GM19035 (cell line): Measurements from ENCODE around the gene RIPK3.

Source experiments
- ATAC-seq: cut with Tn5 transposase; IDR thresholded peaks from one replicate; pipeline ENCODE4 v1.9.1; 2021; ENCODE audit not compliant: unreplicated experiment

RIPK3 gene

DNA sequence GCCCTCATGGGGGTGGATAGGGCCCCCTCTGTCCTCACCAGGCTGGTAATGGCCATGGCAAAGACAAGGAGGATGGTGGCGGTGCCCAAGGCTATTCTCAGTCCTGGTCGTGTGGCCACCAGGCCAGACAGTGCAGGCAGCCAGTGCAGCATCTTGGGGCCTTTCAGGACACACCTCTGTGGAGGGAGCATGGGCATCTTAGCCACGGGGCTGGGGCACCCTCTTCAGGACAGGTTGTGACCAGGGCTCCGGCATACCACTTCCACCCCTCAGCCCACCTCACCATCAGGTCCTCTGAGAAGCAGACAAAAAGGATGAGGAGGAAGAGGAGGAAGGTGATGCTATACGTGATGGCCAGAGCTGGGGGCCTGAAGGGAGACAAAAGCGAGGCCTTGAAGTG is 15.8 kb downstream of the RIPK3 start:
- no peak for ATAC-seq

DNA sequence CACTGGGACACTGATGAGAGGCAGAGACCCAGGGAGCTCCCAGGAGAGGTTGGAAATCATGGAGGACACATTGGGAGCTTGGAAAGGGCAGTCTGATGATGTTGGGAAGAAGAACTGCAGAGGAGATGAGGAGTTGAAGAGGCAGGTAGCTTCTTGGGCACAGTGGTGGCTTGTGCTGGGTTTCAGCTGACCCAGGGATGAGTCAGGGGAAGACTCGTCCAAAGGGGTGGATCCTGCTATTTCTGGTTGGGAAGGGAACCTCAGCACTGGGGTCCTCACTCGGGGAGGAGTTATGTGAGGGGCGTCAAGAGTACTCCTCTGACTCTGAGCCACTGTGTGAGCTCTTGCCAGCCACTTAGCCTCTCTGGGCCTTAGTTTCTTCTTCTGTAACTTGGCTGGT is 16.4 kb downstream of the RIPK3 start:
- ATAC-seq, result no peak

DNA sequence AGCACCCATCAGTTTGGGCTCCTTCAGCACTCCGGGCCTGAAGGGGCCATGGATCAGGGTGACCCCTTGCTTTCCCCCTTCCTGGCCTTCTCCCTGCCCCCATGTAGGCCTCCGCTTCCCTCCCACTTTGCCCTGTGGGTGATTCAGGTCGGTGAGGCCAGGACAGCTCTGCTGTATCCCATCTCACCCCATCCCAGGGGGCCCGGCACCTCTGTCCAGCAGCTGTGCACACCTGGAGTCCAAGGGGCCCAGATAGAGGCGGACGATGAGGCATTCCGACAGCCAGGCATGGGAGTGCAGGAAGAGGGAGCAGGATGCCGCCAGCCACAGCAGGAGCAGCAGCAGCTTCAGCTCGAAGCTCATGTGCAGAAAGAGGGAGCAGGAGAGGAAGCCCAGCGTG is 17.1 kb downstream of the RIPK3 start:
- ATAC-seq, result no peak

DNA sequence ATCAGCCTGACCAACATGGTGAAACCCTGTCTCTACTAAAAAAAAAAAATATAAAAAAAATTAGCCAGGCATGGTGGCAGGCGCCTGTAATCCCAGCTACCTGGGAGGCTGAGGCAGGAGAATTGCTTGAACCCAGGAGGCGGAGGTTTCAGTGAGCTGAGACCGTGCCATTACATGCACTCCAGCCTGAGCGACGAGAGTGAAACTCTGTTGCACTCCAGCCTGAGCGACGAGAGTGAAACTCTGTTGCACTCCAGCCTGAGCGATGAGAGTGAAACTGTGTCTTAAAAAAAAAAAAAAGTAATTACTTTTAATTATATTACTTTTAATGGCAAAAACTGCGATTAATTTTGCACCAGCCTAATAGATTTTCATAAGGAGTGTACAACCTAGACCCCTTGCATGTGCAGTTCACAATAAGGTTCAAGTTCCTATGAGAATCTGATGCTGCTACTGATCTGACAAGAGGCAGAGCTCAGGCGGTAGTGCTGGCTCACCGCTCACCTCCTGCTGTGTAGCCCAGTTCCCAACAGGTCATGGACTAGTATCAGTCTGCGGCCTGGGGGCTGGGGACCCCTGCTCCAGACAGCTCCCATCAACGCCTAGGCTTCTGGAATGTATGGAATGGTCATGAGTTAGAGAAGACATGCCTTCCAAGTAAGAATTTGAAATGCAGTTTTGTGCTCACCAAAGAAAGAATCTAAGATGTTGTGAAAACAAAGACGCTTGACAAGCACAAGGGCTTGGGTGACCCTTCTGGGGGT is 18.4 kb downstream of the RIPK3 start:
- ATAC-seq, result no peak

DNA sequence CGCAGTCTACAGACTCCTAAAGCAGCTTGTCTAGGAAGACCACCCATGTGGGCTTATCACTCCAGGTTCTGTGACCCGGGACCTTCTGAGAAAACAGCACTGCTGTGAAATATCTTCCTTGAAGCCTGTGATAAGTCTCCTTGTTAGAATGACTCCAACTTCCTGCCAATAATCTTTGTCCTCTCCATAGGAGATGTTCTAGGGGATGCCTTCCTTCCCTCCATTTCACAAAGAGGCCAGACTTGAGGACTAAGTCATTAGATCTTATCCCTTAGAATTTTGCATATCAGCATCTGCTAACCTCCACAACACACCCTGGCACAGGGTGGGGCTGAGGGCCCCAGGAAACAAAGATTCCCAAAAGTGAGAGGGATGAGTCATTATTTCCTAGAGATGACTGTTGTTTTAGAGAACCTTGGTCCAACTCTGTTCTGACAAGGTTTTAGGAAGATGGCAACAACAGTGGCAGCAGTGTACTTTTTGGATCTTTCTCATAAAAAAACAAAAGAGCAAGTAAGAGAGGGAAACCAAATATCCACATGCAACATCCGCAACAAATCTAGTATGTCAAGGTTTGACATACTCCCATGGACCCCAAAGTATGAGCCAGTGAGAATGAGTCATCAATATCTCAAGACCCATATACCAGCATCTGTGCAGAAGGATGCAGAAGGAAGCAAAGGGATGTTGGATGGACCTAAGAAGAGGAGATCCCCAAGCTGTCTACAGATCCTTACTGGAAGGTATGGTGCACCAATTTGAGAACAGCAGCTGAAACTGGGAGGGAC is 22.5 kb downstream of the RIPK3 start:
- no peak for ATAC-seq

DNA sequence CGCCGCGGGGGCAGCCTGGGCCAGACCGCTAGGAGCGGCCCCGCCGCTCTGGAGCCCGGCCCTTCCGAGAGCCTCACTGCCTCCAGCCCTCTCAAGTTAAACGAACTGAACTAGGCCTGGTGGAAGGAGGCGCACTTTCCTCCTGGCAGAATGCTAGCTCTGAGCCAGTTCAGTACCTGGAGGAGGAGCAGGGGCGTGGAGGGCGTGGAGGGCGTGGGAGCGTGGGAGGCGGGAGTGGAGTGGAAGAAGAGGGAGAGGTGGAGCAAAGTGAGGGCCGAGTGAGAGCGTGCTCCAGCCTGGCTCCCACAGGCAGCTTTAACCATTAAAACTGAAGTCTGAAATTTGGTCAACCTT is 23.2 kb downstream of the RIPK3 start:
- ATAC-seq, result no peak

DNA sequence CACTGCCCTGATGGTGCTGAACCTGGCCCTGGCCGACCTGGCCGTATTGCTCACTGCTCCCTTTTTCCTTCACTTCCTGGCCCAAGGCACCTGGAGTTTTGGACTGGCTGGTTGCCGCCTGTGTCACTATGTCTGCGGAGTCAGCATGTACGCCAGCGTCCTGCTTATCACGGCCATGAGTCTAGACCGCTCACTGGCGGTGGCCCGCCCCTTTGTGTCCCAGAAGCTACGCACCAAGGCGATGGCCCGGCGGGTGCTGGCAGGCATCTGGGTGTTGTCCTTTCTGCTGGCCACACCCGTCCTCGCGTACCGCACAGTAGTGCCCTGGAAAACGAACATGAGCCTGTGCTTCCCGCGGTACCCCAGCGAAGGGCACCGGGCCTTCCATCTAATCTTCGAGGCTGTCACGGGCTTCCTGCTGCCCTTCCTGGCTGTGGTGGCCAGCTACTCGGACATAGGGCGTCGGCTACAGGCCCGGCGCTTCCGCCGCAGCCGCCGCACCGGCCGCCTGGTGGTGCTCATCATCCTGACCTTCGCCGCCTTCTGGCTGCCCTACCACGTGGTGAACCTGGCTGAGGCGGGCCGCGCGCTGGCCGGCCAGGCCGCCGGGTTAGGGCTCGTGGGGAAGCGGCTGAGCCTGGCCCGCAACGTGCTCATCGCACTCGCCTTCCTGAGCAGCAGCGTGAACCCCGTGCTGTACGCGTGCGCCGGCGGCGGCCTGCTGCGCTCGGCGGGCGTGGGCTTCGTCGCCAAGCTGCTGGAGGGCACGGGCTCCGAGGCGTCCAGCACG is 23.8 kb downstream of the RIPK3 start:
- ATAC-seq, result no peak

DNA sequence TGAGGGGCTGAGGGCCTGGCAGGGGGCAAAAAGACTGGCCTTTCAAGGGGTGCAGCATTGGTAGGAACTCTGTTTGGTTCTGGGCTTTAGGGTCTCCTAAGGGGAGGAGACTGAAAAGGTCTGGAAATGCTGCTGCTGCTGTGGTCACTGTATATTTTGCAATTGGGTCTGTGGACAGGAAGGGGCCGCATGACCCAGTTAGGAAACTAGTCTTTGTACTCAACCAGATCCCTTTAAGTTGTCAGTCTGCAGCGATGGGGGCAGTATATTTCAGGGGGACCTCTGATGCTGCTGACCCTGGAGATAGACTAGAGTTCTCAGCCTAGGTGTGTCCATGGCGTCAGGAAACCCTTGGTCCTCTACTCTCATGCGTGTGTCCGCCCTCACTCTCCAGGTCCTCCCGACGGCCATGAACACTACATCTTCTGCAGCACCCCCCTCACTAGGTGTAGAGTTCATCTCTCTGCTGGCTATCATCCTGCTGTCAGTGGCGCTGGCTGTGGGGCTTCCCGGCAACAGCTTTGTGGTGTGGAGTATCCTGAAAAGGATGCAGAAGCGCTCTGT is 24.5 kb downstream of the RIPK3 start:
- no peak for ATAC-seq

DNA sequence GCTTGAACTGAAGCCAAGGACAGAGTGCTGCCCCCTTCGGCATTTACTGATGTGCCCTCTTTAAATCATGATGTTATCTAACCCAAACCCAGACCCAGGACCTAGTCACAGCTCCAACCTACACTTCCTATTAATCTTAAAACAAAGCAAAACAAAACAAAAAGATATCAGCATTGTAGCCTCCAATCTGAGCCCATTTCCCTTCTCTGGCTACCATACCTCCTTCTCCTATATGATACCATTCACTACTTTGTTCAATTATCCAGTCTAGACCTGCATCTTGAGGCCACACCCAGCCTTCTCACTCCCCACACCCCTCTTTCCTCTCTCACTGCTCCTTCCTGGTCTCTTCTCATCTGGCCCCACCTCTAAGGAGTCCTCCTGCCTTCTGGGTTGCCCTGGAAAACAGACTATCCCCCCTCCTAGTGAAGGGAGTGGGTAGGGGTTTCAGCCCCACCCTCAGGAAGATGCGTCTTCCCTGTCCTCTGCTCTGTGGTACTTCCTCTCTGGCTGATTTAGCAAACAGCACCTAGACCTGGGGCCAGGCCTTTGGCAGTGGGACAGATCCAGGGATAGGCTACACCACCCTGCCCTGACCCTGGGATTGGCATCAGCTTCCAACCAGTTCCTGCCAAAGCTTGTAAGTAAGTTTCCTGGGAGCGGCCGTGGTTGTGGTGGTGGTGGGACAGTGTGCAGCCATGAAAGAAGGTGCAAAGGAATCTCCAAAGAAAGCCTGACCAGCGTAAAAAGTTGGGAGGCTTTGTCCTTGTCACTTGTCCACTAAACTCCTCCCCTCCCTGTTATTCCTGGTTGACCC is 25.2 kb downstream of the RIPK3 start:
- ATAC-seq, result no peak

DNA sequence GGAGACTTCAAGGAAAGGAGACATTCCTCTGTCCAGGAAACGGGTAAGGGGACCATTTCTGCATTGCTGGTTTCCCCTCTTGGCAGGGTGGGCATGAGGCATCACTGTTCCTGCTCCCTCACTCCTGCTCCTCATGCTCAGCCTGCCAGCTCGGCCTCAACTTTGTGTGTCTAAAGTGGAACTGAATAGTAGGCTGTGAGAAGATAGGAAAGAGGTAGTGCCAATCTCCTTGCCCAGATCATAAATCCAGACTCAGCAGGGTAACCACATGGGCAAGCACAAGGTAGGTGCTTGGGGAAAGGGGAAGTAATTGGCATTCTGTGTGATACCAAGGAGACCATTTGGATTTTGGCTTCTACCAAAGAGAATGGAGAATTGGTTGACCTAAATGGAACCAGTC is 25.9 kb downstream of the RIPK3 start:
- ATAC-seq, result no peak

DNA sequence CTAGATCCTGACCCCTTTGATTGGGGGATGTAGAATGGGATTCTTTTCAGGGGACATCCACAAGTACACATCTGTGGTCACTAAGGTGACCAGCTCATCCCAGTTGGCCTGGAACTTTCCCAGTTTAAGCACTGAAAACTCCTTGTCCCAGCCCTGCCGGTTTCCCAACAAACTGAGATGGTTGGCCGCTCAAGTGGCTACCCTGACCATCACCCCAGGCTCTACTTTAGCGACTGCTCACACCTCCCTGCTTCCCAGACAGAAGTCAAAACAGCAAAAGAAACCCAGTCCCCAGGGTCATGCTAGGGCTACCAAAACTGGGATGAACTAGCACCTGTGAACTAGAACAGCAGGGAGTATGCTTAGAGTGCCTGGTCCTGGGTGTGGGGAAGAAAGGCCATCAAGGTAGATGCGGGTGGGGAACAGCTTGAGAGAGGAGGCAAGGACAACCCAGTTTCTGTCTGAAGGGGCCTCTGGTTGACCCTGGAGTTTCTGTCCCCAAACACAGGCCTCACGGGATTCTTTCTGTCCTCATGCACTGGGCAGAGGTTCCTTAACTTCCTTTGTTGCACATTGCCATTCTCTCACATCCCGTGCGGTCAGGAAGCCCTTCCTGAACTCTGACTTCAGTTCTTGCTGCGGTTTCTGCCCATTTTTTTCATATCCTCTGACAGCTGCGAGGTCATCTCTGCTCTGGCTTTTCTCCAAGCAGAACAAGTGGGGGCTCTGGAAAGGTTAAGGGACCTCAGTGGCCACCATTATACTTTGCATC is 26.9 kb downstream of the RIPK3 start:
- ATAC-seq, result no peak

DNA sequence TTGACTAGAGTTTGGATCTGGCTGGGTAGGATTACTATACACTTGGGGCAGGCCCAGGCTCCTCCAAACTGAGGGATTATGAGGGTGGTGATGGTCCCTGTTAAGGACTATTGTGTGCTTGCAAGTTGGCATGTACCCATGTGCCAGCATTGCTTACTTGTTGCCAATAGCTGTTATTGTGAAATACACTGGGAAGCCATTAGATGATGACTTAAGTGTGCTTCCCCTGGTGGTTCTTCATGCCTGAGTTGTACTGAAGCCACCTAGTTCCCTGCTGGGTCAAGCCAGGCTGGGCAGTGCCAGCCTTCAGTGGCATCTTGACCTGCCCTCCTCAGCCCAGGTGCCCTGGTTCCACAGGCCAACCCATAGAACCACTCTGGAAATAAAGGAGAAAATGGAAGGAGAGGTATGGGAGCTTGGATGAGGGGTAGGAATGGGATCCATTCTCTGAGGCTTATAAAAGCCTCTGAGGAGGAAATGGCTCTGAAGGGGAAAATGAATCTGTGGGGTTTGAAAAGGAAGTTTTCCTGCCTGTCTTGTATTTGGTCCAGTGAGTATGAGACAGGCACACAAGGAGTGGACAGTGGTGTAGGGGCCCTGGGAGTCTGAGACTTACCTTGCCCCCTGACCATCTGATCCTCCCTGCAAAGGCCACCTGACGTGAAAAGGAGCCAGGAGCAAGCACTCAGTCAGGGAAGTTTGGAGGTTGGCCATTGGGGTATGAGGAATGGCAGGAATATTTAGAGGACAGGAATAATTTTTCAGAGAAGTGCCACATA is 27.8 kb downstream of the RIPK3 start:
- no peak for ATAC-seq

DNA sequence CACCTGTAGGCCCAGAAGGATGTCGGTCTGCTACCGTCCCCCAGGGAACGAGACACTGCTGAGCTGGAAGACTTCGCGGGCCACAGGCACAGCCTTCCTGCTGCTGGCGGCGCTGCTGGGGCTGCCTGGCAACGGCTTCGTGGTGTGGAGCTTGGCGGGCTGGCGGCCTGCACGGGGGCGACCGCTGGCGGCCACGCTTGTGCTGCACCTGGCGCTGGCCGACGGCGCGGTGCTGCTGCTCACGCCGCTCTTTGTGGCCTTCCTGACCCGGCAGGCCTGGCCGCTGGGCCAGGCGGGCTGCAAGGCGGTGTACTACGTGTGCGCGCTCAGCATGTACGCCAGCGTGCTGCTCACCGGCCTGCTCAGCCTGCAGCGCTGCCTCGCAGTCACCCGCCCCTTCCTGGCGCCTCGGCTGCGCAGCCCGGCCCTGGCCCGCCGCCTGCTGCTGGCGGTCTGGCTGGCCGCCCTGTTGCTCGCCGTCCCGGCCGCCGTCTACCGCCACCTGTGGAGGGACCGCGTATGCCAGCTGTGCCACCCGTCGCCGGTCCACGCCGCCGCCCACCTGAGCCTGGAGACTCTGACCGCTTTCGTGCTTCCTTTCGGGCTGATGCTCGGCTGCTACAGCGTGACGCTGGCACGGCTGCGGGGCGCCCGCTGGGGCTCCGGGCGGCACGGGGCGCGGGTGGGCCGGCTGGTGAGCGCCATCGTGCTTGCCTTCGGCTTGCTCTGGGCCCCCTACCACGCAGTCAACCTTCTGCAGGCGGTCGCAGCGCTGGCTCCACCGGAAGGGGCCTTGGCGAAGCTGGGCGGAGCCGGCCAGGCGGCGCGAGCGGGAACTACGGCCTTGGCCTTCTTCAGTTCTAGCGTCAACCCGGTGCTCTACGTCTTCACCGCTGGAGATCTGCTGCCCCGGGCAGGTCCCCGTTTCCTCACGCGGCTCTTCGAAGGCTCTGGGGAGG is 28.9 kb downstream of the RIPK3 start, which contains the start of gene LTB4R:
LTB4R (plus strand) TSS at position 857 of the 959 bp plus-strand sequence. CDS start 4,150 bp downstream, outside the sequence.
- ATAC-seq, result peak; percentile 75

DNA sequence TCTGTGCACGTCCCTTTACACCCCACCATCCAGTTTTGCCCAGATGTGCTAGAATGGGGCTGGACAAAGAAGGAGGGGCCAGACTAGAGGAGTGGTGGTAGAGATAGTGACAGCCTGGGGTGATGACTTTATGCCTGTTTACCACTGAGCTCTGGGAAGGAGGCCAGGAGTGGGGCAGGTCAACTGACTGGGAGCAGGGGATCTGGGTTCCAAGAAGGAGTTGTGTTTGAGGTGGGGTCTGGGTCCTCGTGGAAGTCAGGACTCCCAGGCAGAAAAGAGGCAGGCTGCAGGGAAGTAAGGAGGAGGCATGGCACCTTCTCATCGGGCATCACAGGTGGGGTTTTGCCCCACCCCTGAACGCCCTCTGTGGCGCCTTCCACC is 29.5 kb downstream of the RIPK3 start:
- no peak for ATAC-seq

DNA sequence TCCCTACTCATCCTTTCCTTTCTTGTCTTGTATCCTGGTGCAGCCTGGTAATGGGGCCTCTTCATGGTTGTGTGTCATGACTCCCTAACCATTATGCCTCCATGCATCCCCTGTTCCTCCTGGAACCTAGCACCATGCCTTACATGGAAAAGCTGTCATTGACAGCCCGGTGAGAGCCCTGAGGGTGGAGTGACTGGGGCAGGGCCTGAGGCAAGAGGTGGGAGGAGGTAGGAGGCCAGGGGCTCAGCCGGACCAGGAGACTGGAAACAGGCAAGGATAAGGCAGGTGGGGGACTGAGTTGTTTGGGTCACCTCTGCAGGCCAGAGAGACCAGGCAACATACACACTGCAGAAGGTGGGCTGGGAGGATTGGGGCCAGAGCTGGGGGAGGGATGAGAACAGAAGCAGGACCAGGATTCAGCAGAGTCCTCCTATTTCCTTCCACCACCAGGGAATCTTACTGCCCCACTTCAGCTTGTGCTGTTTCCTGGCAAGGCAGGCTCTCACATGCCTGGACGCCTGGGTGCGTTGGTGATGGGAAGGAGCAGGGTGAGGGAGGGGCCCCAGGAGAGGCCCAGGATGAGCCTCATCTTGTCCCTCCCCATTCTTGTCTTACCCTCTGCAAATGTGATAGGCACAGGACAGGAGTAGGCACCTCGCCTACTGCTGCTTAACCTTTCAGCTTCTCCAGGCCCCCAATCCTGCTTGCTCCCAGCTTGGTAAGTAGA is 30.1 kb downstream of the RIPK3 start, which contains the start of gene LTB4R2:
LTB4R2 (plus strand) TSS at position 603 of the 727 bp plus-strand sequence. CDS start 525 bp downstream, outside the sequence.
- no peak for ATAC-seq

DNA sequence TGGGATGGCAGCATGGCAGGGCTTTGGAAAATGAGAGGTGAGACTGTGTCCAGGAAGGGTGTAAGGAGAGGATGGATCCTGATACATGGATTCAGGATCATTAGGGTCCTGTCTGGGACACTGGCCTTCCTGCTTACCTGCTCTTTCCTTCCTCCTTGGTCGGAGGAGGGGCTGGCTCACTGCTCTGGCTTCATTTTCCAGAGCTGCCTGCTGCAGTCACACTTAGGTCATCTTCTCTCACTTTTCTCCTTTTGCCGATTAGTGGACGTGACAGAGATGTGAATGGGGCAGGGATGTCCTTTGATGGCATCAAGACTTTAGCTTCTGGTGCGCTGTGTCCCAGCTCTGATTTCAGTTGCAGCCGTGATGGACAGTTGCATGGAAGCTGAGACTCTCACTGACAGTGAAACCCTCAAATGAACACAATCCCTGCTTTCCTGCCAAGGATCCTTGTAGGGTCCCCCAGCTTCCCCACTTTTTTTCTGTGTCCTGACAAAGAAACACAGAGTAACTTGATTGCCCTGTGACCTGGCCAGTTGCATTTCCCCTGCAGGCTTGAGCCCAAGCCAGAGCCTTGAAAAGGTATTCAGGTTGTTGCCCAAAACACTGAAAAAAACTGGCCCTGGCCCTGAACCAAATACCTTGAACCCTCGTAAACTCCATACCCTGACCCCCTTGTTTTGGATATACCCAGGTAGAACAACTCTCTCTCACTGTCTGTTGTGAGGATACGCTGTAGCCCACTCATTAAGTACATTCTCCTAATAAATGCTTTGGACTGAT is 31.3 kb downstream of the RIPK3 start:
- ATAC-seq, result no peak
